Naive thymus-derived CD4-positive, alpha-beta T cell (primary cell): ENCODE data around the gene GDPD4. TPM values are rescaled to one million over a fixed set of nuclear protein-coding genes. Genes with fewer than 3 reads are reported as not detected.

Experiments
- ATAC-seq: fragments of 150-1000 bp; cut with Tn5 transposase; 2 replicates; pipeline ENCODE4 v1.10.0; 2021; ENCODE audit warnings: mild to moderate bottlenecking, moderate library complexity
- CTCF ChIA-PET: fragments of 350-600 bp; sonication (Branson Sonifier 250); formaldehyde crosslinking; loops from one replicate; lab custom pipeline; 2021; ENCODE audit warnings: antibody characterized with exemption; lab: Charles Lee
- POLR2A ChIA-PET: fragments of 350-600 bp; sonication (Branson Sonifier 250); formaldehyde crosslinking; loops from one replicate; lab custom pipeline; 2021; ENCODE audit warnings: antibody characterized with exemption, inconsistent platforms; lab: Charles Lee
- DNase-seq, 9 donors: peaks; one replicate each; pipeline versions ENCODE4 v3.0.0 to v3.0.0-alpha.2; 2020 to 2022; ENCODE audit warnings: mixed read lengths in 1 of 9
- H3K27ac ChIP-seq: one replicate; pipeline ENCODE4 v1.7.0; 2013; ENCODE audit warnings: mild to moderate bottlenecking, low read depth, low read length, moderate library complexity
- H3K27me3 ChIP-seq, 2 donors: one replicate each; pipeline ENCODE4 v1.7.0; 2013; ENCODE audit warnings: low read length in 2 of 2, mild to moderate bottlenecking in 2 of 2, moderate library complexity in 2 of 2; ENCODE audit not compliant: control insufficient read depth in 2 of 2, insufficient read depth in 2 of 2
- H3K36me3 ChIP-seq, 3 experiments: 1 replicate in 2 of 3; 2 replicates in 1 of 3; pipeline ENCODE4 v1.7.0; 2013; ENCODE audit warnings: low read length in 3 of 3, mild to moderate bottlenecking in 3 of 3, moderate library complexity in 1 of 3; ENCODE audit not compliant: insufficient read depth in 3 of 3, control insufficient read depth in 2 of 3
- H3K4me1 ChIP-seq, 2 donors: one replicate each; pipeline ENCODE4 v1.7.0; 2013; ENCODE audit warnings: low read length in 2 of 2, mild to moderate bottlenecking in 2 of 2, moderate library complexity in 1 of 2; ENCODE audit not compliant: control insufficient read depth in 2 of 2, insufficient read depth in 2 of 2
- H3K4me3 ChIP-seq: 2 replicates; pipeline ENCODE4 v1.7.0; 2013; ENCODE audit warnings: mild to moderate bottlenecking, low read length
- H3K9me3 ChIP-seq, 3 experiments: 1 replicate in 2 of 3; 2 replicates in 1 of 3; pipeline ENCODE4 v1.7.0; 2013; ENCODE audit warnings: low read length in 3 of 3; ENCODE audit not compliant: control insufficient read depth in 2 of 3
- H3K27ac Mint-ChIP-seq, 9 donors: one replicate each; pipeline ENCODE4 v1.8.0; 2020 to 2022; ENCODE audit warnings: mixed read lengths in 9 of 9, mild to moderate bottlenecking in 8 of 9, moderate library complexity in 5 of 9, inconsistent platforms in 2 of 9
- H3K27me3 Mint-ChIP-seq, 5 donors: one replicate each; pipeline ENCODE4 v1.8.0; 2021 to 2022; ENCODE audit warnings: mixed read lengths in 5 of 5, mild to moderate bottlenecking in 1 of 5
- H3K36me3 Mint-ChIP-seq, 5 donors: one replicate each; pipeline ENCODE4 v1.8.0; 2020 to 2022; ENCODE audit warnings: mixed read lengths in 5 of 5, mild to moderate bottlenecking in 3 of 5, inconsistent platforms in 1 of 5
- H3K4me1 Mint-ChIP-seq, 7 donors: one replicate each; pipeline ENCODE4 v1.8.0; 2020 to 2022; ENCODE audit warnings: mixed read lengths in 7 of 7, mild to moderate bottlenecking in 3 of 7, inconsistent platforms in 1 of 7
- H3K4me3 Mint-ChIP-seq, 10 donors: one replicate each; pipeline ENCODE4 v1.8.0; 2020 to 2022; ENCODE audit warnings: mild to moderate bottlenecking in 10 of 10, mixed read lengths in 10 of 10, moderate library complexity in 6 of 10, inconsistent platforms in 2 of 10
- H3K9me3 Mint-ChIP-seq, 11 donors: one replicate each; pipeline ENCODE4 v1.8.0; 2020 to 2022; ENCODE audit warnings: mixed read lengths in 11 of 11, mild to moderate bottlenecking in 4 of 11, inconsistent platforms in 1 of 11, moderate library complexity in 1 of 11
- intact Hi-C, 2 donors: fragments of 100-400 bp; cut with micrococcal nuclease; formaldehyde crosslinking; loops; one replicate each; pipeline ENCODE4 v1.15.1; 2023
- polyA plus RNA-seq, 2 donors: library from polyadenylated mRNA; unstranded; fragments of 300-500 nt; fragmentation: Illumina TruSeq; gene quantifications; one replicate each; pipeline ENCODE4 v1.2.3, GENCODE V29; 2021
- total RNA-seq, 6 experiments: library from RNA in 5 of 6; stranded (reverse) in 5 of 6; gene quantifications; 1 replicate in 5 of 6; 2 replicates in 1 of 6; pipeline ENCODE4 v1.2.3 and lab custom pipeline; 2021 to 2026

The GDPD4 gene, protein sequence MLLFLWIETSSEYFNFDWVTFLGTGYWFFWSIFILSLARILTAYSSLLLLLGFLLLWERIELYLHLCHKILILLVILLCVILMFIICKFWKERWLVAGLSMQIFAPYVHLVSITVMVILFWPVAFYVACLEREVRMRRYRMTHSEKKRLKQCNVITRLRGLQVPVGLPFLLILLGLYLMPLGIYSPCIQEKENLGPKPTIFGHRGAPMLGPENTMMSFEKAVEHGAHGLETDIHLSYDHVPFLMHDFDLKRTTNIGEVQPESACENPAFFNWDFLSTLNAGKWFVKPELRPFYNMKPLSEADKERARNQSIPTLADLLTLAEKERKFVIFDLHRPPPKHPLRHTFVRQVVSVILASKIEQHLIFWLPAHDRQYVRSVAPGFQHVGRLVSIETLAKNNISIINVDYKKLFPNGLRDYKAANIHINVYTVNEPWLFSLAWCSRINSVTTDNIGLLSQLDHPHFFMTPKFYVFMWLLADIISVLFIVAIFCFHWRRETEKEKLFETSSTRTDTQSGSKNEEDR
- not detected for total RNA-seq
- not detected for polyA plus RNA-seq
- total RNA-seq (lab: John Stamatoyannopoulos, UW) = not detected

DNA sequence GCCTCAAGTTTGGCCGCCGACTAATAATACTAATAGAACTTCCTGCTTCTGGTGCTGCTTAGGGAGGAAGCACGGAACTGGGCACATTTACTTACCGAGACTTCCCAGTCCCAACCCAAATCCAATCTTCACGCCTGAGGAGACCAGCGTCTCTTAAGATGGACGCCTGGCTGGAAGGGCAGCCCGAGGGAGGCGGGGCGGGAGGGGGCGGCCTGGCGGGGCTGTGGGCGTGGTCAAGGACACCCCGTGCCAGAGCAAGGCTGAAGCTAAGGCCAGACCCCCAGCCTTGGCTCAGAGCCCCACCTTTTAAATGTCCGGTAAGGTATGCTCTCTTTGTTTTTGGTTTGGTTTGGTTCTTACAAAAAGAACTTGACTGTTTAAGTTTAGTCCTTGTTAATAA lies at the start of gene GDPD4:
GDPD4 (minus strand) TSS at position 177 of the 400 bp plus-strand sequence. CDS start 16,549 bp downstream, outside the sequence.
- CTCF ChIA-PET = no interaction called here
- ATAC-seq = no peak
- no peak for DNase-seq
- Histone ChIP-seq H3K27me3 (no peaks in the 10 kb centered on the region), H3K27ac (no peak within 1 kb of the TSS), H3K4me3 (no peak within 1 kb of the TSS), H3K9me3 (no peaks in the 10 kb centered on the region), H3K36me3 (no peaks in the 10 kb centered on the region), H3K4me1 (no peaks in the 10 kb centered on the region)
- POLR2A ChIA-PET = interaction anchor here (0.5 kb wide), 1 partner anchor 188 kb away, joined by 4 read pairs; no protein-coding TSS in a partner anchor
- Mint-ChIP-seq H3K9me3 (no peaks in the 10 kb centered on the region), H3K4me1 (no peaks in the 10 kb centered on the region), H3K36me3 (no peaks in the 10 kb centered on the region), H3K27ac (no peak within 1 kb of the TSS), H3K27me3 (peaks cover 0 to 2% (median 0%) of the 10 kb centered on the region in 5 donors), H3K4me3 (no peak within 1 kb of the TSS)
- intact Hi-C loops = no loop called here

DNA sequence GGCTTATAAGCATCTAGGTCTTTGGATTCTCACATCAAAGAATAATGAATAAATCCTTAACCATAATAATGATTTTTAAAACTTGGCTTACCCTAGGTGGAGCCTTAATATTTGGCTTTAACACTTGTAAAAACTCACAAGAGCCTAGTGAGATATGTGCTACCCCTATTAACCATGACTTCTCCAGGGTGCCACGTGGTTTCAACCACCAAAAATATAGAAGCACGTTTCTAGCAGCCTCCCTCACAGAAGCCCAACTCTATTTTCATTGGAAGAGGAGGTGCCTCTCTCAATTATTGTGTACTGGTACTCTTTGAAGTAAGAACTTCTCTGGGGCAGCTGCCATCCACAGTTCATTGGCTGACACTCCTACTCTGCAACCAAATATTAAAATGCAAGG lies 46.5 kb upstream of the GDPD4 start:
- no peak for ATAC-seq
- H3K4me1 Mint-ChIP-seq = peaks cover 0 to 4% (median 0%) of the 10 kb centered on the region in 7 donors
- ChIA-PET POLR2A (no interaction called here), CTCF (no interaction called here)
- Histone ChIP-seq H3K4me3 (no peak overlapping the region), H3K27ac (no peak overlapping the region), H3K36me3 (peaks cover 0 to 4% (median 0%) of the 10 kb centered on the region in 3 experiments), H3K27me3 (no peaks in the 10 kb centered on the region), H3K9me3 (no peaks in the 10 kb centered on the region), H3K4me1 (no peaks in the 10 kb centered on the region)
- no peak overlapping the region for H3K27ac Mint-ChIP-seq
- peaks cover 5 to 45% (median 27%) of the 10 kb centered on the region in 5 donors for H3K36me3 Mint-ChIP-seq
- intact Hi-C loops = no loop called here
- no peaks in the 10 kb centered on the region for H3K9me3 Mint-ChIP-seq
- no peak overlapping the region for H3K4me3 Mint-ChIP-seq
- no peaks in the 10 kb centered on the region for H3K27me3 Mint-ChIP-seq
- no peak for DNase-seq

DNA sequence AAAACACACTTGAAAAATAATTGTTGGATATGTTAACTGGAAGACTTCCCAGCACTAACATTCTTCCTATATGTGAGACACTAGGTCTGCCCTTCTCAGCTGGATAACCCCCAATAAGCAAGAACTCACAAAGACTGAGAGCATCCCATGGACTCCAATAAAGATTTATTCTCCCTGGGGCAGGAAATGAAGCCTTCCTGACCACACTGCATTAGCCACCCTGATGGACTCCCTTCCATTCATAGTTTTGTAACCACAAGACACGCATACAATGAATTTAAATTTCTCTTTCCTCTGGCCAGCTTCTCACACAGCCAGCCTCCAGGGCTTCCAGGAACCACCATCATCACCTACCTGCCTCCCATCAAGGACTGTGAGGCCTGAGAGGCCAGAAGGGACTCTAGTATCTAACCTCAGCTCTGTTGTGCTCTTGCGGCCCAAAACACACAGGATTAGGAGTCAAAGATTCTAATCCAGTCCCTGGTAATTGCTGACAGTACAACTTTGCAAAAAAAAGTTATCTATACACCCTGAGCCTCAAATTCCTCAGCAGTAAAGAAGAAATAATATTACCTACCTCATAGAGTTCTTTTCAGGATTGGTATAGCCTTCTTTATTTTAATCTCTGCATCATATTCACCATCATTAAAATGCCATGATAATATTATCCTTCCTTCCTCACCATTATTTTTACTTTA lies 45.6 kb upstream of the GDPD4 start:
- H3K27me3 ChIP-seq = no peaks in the 10 kb centered on the region
- Mint-ChIP-seq H3K4me3 (no peak overlapping the region), H3K4me1 (peaks cover 0 to 3% (median 0%) of the 10 kb centered on the region in 7 donors), H3K36me3 (peaks cover 5 to 52% (median 27%) of the 10 kb centered on the region in 5 donors), H3K27me3 (no peaks in the 10 kb centered on the region), H3K9me3 (no peaks in the 10 kb centered on the region), H3K27ac (no peak overlapping the region)
- no peak overlapping the region for H3K4me3 ChIP-seq
- no peaks in the 10 kb centered on the region for H3K4me1 ChIP-seq
- POLR2A ChIA-PET = no interaction called here
- CTCF ChIA-PET = no interaction called here
- ATAC-seq = no peak
- intact Hi-C loops = no loop called here
- H3K27ac ChIP-seq = no peak overlapping the region
- peaks cover 0 to 9% (median 0%) of the 10 kb centered on the region in 3 experiments for H3K36me3 ChIP-seq
- DNase-seq = no peak
- H3K9me3 ChIP-seq = no peaks in the 10 kb centered on the region

DNA sequence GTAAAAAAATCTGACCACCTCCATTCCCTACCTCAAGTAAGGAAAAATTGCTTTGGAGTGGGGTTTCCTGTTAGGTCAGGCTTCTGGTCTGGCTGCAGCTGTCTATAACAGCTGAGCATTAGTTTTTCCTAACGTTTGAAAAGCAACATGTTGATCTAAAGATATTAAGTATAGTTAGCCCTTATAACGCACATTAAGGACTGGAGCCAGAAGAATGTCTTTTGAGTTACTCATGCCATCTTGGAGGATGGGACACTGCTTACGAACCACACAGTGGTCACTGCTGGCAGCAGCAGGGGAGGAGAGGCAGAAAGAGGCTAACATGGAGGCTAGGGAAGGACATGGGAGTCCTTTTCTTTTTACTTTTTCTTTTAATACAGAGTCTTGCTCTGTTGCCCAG lies 44.1 kb upstream of the GDPD4 start:
- POLR2A ChIA-PET = no interaction called here
- Mint-ChIP-seq H3K4me1 (no peaks in the 10 kb centered on the region), H3K9me3 (no peaks in the 10 kb centered on the region), H3K27ac (no peak overlapping the region), H3K36me3 (peaks cover 12 to 62% (median 34%) of the 10 kb centered on the region in 5 donors), H3K27me3 (no peaks in the 10 kb centered on the region), H3K4me3 (no peak overlapping the region)
- Histone ChIP-seq H3K4me3 (no peak overlapping the region), H3K27ac (no peak overlapping the region), H3K9me3 (no peaks in the 10 kb centered on the region), H3K27me3 (no peaks in the 10 kb centered on the region), H3K4me1 (no peaks in the 10 kb centered on the region), H3K36me3 (peaks cover 0 to 11% (median 0%) of the 10 kb centered on the region in 3 experiments)
- no peak for DNase-seq
- CTCF ChIA-PET = no interaction called here
- ATAC-seq = no peak
- intact Hi-C loops = no loop called here

DNA sequence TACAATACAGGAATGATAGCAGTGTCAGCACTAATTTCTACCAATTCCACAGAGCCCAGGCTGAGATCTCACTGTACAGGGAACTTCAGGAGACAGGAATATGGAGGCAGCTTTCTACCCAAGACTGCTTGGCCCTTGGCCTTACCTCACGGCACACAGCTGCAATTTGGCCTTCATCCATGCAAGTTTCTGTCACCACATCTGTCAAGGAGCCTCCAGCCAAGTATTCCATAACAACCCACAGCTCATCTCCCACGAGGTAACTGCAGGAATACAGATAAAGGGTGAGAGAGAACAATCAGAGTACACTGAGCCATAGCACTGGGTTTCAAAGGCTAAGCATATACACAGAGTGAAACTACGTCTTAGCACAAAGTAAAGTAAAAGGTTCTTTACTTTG lies 39.0 kb upstream of the GDPD4 start:
- no peaks in the 10 kb centered on the region for H3K27me3 Mint-ChIP-seq
- H3K9me3 Mint-ChIP-seq = no peaks in the 10 kb centered on the region
- ChIA-PET CTCF (no interaction called here), POLR2A (no interaction called here)
- intact Hi-C loops = no loop called here
- Histone ChIP-seq H3K27ac (no peak overlapping the region), H3K27me3 (no peaks in the 10 kb centered on the region), H3K36me3 (peaks cover 0 to 17% (median 0%) of the 10 kb centered on the region in 3 experiments), H3K9me3 (no peaks in the 10 kb centered on the region), H3K4me1 (no peaks in the 10 kb centered on the region), H3K4me3 (no peak overlapping the region)
- no peak for ATAC-seq
- peaks cover 12 to 55% (median 28%) of the 10 kb centered on the region in 5 donors for H3K36me3 Mint-ChIP-seq
- no peak for DNase-seq
- no peaks in the 10 kb centered on the region for H3K4me1 Mint-ChIP-seq
- H3K4me3 Mint-ChIP-seq = no peak overlapping the region
- H3K27ac Mint-ChIP-seq = no peak overlapping the region

DNA sequence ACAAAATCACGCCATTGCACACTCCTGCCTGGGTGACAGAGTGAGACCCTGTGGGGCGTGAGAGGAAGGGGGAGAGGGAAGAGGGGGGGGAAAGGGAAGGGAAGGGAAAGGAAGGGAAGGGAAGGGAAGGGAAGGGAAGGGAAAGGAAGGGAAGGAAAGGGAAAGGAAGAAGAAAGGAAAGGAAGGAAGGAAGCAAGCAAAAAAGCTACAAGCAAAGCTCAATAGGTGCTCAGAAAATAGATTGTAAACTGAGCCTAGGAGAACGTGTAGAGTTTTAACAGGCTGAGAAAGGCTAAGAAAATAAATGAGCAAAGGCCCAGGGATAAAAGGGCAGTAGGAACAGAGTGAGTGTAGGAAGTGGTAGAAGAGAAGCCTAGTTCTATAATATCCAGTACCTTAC lies 30.8 kb upstream of the GDPD4 start:
- peaks cover 0 to 20% (median 0%) of the 10 kb centered on the region in 3 experiments for H3K36me3 ChIP-seq
- H3K9me3 ChIP-seq = no peaks in the 10 kb centered on the region
- intact Hi-C loops = no loop called here
- H3K27ac ChIP-seq = no peak overlapping the region
- Mint-ChIP-seq H3K36me3 (peaks cover 3 to 53% (median 34%) of the 10 kb centered on the region in 5 donors), H3K4me1 (no peaks in the 10 kb centered on the region), H3K9me3 (peaks cover 0 to 12% (median 0%) of the 10 kb centered on the region in 11 donors), H3K27me3 (no peaks in the 10 kb centered on the region), H3K4me3 (no peak overlapping the region), H3K27ac (peak overlapping the region in 2 of 9 donors; percentile 70 to 82)
- H3K4me1 ChIP-seq = no peaks in the 10 kb centered on the region
- no peak for DNase-seq
- ChIA-PET POLR2A (interaction anchor here (0.7 kb wide), 1 partner anchor 34 kb away, joined by 4 read pairs; no protein-coding TSS in a partner anchor), CTCF (no interaction called here)
- no peak for ATAC-seq
- H3K4me3 ChIP-seq = no peak overlapping the region
- no peaks in the 10 kb centered on the region for H3K27me3 ChIP-seq
